Endothelial cell of umbilical vein (primary cell): Measurements from ENCODE around the gene ADI1.

Experiments
- EZH2 ChIP-seq: IDR thresholded peaks from 2 replicates; pipeline ENCODE4 v1.6.1; 2012; ENCODE audit warnings: borderline replicate concordance, low read depth, mild to moderate bottlenecking, moderate library complexity, low read length, inconsistent platforms; ENCODE audit not compliant: severe bottlenecking
- GATA2 ChIP-seq: IDR thresholded peaks from 2 replicates; pipeline ENCODE4 v1.7.0; 2011; ENCODE audit warnings: low read depth, mild to moderate bottlenecking, moderate library complexity, mixed read lengths, low read length; ENCODE audit not compliant: insufficient read length, insufficient read depth
- JUN ChIP-seq: IDR thresholded peaks from 2 replicates; pipeline ENCODE4 v1.6.1; 2011; ENCODE audit warnings: borderline replicate concordance, low read depth; ENCODE audit not compliant: insufficient read length, insufficient read depth
- MYC ChIP-seq: IDR thresholded peaks from one replicate; pipeline ENCODE4 v1.6.1; 2011; ENCODE audit warnings: mild to moderate bottlenecking, low read depth, low read length
- POLR2A ChIP-seq: IDR thresholded peaks from 2 replicates; pipeline ENCODE4 v1.6.1; 2012; ENCODE audit warnings: low read depth, mild to moderate bottlenecking, control low read depth, low read length
- POLR2AphosphoS5 ChIP-seq: IDR thresholded peaks from 2 replicates; pipeline ENCODE4 v1.6.1; 2012; ENCODE audit warnings: low read depth, mild to moderate bottlenecking, control low read depth, low read length, moderate library complexity; ENCODE audit not compliant: insufficient read depth
- TF ChIP-seq, protein P1 (sequence below), 2 donors: IDR thresholded peaks; 1 replicate in 1 of 2; 2 replicates in 1 of 2; pipeline ENCODE4 v1.5.1; 2011; ENCODE audit warnings: low read length in 2 of 2, mild to moderate bottlenecking in 2 of 2, moderate library complexity in 2 of 2, control low read depth in 1 of 2, inconsistent platforms in 1 of 2, low read depth in 1 of 2; ENCODE audit not compliant: insufficient read depth in 1 of 2; ENCODE audit errors: extremely low read depth in 1 of 2
- TF ChIP-seq, protein P2 (sequence below): IDR thresholded peaks from 2 replicates; pipeline ENCODE4 v1.6.1; 2011; ENCODE audit not compliant: insufficient read depth, insufficient read length

DNA sequence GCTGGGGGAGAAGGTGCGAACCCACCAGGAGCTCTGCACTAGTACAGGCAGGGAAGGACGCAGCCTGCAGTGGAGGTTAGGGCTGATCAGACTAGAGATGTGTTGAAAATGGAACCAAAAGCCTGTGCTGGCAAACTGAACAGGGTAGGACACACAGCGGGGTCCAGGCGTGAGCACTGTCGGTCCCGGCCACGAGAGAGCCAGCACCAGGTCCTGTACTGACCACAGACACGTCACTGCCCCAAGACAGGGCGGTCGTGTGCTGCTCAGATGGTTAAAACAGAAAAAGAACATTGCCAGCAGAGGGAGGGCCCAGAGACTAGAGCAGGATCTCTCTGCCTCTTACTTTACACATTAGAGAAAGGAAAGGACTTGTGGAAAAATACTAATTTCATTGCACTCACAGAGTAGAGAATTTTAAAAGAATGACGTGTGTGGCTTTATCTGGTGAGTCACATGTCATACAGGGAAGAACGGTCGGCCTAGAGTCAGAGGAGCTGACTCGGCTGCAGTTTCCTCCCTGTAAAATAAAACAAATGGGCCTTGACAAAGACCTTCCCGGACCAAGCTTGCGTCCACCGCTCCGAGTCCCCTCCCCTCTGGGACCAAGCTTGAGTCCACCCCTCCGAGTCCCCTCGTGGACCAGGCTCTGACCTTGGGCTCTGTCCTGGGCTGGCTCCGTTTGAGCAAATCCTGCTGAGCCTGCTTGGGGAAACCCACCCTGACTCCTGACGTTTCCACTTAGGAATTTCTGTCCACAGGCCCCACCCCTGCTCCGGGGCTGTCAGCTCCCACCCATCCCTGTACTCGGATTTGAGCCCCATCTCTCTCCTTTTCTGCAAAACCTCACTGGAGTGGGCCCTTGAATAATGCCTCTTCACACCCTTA lies 16.7 kb upstream of the ADI1 start:
- TF ChIP-seq, protein P1, sequence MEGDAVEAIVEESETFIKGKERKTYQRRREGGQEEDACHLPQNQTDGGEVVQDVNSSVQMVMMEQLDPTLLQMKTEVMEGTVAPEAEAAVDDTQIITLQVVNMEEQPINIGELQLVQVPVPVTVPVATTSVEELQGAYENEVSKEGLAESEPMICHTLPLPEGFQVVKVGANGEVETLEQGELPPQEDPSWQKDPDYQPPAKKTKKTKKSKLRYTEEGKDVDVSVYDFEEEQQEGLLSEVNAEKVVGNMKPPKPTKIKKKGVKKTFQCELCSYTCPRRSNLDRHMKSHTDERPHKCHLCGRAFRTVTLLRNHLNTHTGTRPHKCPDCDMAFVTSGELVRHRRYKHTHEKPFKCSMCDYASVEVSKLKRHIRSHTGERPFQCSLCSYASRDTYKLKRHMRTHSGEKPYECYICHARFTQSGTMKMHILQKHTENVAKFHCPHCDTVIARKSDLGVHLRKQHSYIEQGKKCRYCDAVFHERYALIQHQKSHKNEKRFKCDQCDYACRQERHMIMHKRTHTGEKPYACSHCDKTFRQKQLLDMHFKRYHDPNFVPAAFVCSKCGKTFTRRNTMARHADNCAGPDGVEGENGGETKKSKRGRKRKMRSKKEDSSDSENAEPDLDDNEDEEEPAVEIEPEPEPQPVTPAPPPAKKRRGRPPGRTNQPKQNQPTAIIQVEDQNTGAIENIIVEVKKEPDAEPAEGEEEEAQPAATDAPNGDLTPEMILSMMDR (IDR thresholded peaks at IDR 0.05; ENCODE audit: extremely low read depth in 1 of 2, insufficient read depth in 1 of 2, low read depth in 1 of 2, low read length in 2 of 2): peak; percentile 3 to 19
- TF ChIP-seq GATA2 (no peak), POLR2A (peak; percentile 90), EZH2 (no peak), JUN (peak; percentile 75), POLR2AphosphoS5 (peak; percentile 68), MYC (no peak)
- TF ChIP-seq, protein P2, sequence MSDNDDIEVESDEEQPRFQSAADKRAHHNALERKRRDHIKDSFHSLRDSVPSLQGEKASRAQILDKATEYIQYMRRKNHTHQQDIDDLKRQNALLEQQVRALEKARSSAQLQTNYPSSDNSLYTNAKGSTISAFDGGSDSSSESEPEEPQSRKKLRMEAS: no peak
